HT-29 (cell line): ENCODE results near the gene CGNL1. TPM values are rescaled to one million over a fixed set of nuclear protein-coding genes. Genes with fewer than 3 reads are reported as not detected.

Experiments
- DNase-seq: peaks from one replicate; pipeline ENCODE4 v3.0.0-alpha.2; 2015; ENCODE audit warnings: low spot score
- total RNA-seq: library from RNA; depleted of rRNA; stranded (reverse); fragments of >200 nt; shearing (Covaris generic); gene quantifications from 2 replicates; pipeline ENCODE4 v1.2.3, GENCODE V29; 2014

The CGNL1 gene
- total RNA-seq, 1 experiment from 2014 or later = 0.36 TPM

- no peak for DNase-seq
Measured at GRCh38 chr15:57518779-57519405, 142.6 kb downstream of the CGNL1 start.

GRCh38 chr15:57519806-57520205 lies 143.5 kb downstream of the CGNL1 start:
- DNase-seq = no peak

GRCh38 chr15:57521503-57521902 lies 145.2 kb downstream of the CGNL1 start:
- no peak for DNase-seq

DNA sequence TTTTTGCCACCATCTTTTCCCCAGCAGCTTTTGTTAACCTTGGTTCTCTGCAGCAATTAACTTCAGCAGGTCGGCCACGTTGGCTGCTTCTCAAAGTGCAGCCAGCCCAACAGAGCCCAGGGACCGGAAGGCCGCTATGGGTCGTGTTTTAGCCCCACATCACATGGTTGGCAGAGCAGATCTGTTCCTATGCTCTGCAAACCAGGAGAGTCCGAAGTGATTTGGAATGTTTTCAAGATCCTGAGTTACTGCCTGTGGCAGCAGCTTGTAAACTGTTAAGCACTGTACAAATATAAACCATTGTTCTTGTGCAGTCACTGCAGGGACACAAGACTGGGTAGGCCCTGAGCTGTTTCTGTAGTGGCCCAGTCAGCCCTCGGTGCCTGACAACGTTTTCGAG lies 145.8 kb downstream of the CGNL1 start:
- no peak for DNase-seq

DNA sequence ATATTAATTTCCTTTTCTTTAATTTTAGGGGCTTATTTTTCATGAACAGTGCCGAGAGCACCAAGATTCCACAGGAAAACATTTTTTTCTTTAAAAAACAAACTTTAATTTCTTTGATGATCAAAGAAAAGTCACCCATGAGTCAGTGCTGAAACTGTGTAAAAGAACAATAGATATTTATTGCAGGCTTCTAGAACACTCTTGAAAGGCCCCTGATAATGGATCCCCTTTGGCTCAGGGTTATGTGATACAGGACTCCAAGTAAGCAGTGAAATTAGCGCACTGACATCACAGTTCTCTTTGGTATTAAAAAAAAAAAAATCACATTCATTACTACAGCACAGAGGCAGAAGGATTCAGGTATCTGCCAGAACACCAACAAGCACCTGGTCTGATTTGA lies 149.3 kb downstream of the CGNL1 start:
- DNase-seq = no peak

DNA sequence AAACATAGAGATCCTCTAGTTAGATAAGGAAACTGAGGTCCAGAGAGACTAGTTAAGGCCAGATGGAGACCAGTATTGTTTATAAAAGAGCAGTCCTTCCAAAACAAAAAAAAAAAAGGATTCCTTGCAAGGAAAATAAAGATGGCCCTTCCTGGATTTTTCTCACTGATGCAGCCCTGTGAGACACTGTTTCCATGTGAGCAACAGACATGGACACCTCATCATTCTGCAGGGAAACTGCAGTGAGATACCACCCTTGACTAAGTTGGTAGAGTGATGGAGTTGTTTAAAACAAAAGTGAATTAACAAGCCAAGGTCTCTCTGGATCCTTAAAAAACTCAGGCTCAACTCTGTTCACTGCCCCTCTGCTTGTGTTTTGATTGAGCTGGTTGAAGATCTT lies 149.8 kb downstream of the CGNL1 start:
- no peak for DNase-seq

GRCh38 chr15:57526615-57527014 lies 150.3 kb downstream of the CGNL1 start:
- DNase-seq = no peak

DNA sequence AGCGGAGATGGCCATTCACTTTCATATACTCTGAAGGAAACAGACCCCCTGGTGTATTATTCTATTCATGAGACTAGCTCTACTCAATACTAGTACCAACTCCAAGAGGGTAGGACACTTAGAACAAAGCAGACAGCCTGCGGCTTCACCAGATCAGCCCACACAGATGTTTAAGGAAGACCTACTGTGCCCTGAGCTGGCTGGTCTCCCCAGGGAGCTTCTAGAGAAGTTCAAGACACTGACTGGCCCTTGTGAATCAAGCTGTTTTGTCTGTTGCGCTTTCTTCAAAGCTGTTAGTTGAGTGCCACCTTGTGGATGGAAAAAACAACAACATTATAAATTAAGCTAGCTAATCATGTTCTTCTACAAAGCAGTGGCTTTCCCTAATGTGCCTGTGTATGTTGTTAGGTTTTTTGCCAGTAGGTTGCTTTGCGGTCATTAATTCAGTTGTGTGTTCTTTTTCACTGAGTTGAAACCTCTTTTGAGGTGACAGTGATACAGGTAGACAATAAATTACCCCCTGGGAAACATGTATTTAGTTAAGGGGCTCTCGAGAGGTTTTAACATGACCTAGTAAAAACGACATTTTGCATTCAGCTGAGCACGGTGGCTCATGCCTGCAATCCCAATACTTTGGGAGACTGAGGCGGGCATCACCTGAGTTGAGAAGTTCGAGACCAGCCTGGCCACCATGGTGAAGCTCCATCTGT lies 151.2 kb downstream of the CGNL1 start:
- peak; percentile 92 for DNase-seq

GRCh38 chr15:57528940-57529565 lies 152.7 kb downstream of the CGNL1 start:
- no peak for DNase-seq

DNA sequence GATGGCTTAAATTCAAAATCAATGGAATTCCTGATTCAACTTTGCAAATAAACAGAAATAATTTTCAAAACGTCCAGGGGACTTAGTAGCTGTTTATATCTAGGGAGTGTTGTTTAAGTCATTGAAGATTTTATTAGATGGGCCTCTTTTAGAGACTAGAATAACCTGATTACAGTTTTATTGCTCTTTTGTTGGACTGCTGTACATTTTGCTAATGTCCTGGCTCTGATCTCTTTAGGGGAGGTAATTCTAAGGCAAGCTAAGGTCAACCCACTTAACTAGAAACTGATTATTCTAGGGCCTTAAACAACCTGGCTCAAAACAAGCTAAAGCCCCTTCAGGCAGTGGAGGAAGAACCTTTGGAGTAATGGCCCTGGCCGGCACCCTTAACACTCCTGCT lies 153.4 kb downstream of the CGNL1 start:
- DNase-seq = no peak

DNA sequence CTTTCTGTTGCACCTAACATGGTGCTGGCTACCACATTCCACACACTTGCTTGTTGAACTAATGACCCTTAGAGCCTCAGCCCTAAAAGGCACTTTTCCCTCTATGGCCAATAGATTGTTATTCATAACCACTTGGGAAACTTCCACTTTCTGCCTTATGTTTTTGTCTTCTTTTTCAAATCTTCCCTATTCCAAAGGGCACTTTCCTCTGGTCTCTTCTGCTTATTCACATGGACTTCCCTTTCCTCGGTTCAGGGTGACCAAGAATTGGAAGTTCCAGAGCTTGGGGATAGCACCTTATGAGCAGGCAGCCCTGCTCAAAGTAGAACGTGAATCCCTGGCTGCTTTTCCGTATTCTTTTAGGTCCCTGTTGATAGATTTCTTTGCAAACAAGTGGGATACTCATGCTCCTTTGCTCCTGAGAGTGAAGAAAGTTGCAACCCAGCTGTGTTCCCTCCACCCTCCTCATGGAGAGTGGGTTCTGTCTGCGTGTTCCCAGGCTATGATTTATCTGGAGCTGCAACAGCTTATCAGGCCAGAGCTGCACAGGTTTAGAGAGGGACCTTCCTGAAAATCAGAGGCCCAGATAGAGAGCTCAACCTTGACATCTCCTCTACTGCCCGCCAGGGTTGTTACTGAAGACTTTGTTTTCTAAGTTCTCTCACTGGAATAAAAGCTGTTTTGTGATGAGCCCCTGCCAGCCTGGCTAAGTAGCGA lies 156.6 kb downstream of the CGNL1 start:
- DNase-seq = no peak

- no peak for DNase-seq
Measured at GRCh38 chr15:57533448-57533799, 157.1 kb downstream of the CGNL1 start.

- DNase-seq = no peak
Measured at GRCh38 chr15:57534281-57534680, 158.0 kb downstream of the CGNL1 start.

DNA sequence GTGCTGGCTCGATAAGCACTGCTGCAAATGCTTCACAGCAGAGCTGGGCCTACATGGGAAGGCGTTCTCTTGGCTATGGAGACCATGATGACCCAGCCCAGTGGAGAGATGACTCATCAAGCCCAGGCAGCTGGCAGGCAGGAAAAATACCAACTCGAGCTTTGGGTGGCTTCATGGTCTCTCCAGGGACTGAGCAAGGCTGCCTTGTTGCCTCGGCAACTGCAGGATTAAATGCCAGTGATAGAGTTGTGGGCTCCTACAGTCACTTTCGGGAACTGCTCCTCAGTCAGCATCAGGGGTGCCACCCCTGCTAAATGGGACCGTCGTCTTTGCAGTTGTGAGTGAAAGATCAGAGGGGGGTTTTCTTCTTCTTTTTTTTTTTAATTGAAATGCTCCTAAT lies 160.8 kb downstream of the CGNL1 start:
- DNase-seq = peak; percentile 57

GRCh38 chr15:57537488-57538264 lies 161.4 kb downstream of the CGNL1 start:
- DNase-seq = no peak

GRCh38 chr15:57538265-57538529 lies 161.9 kb downstream of the CGNL1 start:
- DNase-seq = no peak

DNA sequence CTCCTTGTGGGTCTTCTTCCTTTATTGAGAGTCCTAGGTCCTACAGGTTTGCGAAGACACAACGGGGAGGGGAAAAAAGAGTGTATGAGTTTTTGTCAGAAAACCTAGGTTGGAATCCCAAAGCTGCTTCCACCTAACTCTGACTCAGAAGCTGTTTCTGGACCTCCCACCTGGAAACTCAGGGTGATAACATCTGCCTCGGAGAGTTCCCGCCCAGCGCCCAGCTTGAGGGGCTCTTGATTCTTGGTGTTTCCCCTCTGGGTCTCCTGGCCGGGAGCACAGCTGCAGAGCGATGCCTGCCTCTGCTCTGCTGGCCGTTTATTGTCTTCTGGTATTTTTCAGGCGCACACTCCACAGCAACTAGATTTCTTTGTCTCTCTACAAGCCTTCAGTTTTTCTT lies 162.5 kb downstream of the CGNL1 start:
- no peak for DNase-seq

GRCh38 chr15:57540211-57540610 lies 163.9 kb downstream of the CGNL1 start:
- DNase-seq = no peak

DNA sequence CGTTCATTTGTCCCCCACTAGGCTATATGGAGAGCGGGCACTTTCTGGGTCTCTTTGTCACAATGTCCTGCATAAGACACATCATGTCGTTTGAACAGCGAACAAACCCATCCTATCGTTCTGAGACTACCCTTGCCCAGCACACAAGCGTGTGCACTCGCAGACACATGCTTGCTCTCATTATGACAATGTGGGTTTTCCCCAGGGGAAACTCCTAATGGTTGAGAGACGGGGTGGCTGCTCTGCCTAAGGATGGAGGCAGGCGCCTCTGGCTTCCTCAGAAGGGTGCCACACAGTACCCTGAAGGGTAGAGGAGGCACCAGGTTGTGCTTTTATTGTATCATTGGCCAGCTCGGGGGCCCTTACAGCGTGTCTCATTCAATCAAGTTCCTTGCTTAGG lies 164.4 kb downstream of the CGNL1 start:
- DNase-seq = no peak

- DNase-seq = no peak
Measured at GRCh38 chr15:57541271-57541670, 165.0 kb downstream of the CGNL1 start.

DNA sequence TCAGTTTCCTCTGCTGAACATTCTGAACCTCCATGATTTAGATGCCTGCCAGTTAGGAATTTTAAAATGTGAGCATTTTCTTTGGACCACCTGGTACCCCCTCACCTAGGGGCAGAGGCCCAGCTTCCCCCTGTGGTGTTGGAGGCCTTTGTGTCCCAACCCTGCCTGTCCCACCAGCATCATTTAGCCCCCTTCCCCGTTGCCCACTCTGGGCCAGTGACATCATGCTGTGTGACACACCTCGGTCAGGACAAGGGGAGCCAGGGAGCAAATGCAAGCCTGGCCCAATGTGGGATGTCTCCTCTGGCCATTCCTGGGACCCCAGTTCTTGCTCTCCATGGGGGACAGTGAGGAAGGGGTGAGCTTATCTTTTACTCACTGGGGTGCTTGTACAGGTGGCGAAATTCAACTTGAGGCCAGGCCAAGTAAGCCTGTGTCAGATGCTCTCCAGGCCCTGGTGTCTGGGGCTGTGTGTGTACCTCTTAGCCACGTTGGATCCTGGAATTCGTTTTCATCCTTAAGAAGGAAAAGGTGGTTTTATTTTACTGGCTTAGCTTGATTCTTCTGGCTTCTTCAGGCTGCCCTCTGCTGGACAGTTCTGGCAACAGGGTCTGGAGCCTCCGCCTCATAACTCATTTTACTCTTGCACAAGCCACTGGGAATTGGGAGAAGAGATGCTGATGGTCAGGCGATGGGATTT lies 165.7 kb downstream of the CGNL1 start:
- DNase-seq = peak; percentile 89

DNA sequence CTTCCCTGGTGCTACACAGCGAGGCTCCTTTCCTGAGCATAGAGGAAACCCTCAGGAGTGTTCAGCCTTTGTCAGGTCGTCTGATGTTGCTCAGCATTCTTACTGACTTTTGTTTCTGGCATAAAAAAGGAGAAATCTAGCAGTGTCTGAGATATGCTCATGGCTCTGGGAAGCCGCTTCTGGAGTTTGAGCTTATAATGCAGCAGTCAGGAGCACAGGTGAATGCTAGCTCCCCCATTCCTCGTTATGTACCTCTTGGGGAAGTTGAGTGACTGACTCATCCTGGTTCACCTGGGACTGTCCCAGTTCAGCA lies 166.2 kb downstream of the CGNL1 start:
- DNase-seq = no peak
